Activated naive CD4-positive, alpha-beta T cell treated with anti-CD3 and anti-CD28 coated beads, Interleukin-2, amount 10 ng/mL, durations not matched to agents 7 days and 5 days (primary cell): ENCODE data around the gene FAM163B.
A peak's percentile ranks its signal among the peaks of the same experiment; 100 is the strongest.

ENCODE experiments used
- CTCF ChIA-PET: fragments of 350-600 bp; sonication (Branson Sonifier 250); formaldehyde crosslinking; loops from one replicate; lab custom pipeline; 2021; ENCODE audit warnings: antibody characterized with exemption; lab: Charles Lee
- DNase-seq: peaks from one replicate; pipeline ENCODE4 v3.0.0-alpha.2; 2020
- H3K27ac Mint-ChIP-seq: one replicate; pipeline ENCODE4 v1.8.0; 2021; ENCODE audit warnings: mild to moderate bottlenecking, moderate library complexity, mixed read lengths
- H3K27me3 Mint-ChIP-seq: one replicate; pipeline ENCODE4 v1.8.0; 2021; ENCODE audit warnings: mild to moderate bottlenecking, mixed read lengths
- H3K36me3 Mint-ChIP-seq: one replicate; pipeline ENCODE4 v1.8.0; 2021; ENCODE audit warnings: mixed read lengths
- H3K4me1 Mint-ChIP-seq: one replicate; pipeline ENCODE4 v1.8.0; 2021; ENCODE audit warnings: mixed read lengths
- H3K4me3 Mint-ChIP-seq: one replicate; pipeline ENCODE4 v1.8.0; 2021; ENCODE audit warnings: mild to moderate bottlenecking, moderate library complexity, mixed read lengths
- H3K9me3 Mint-ChIP-seq: one replicate; pipeline ENCODE4 v1.8.0; 2021; ENCODE audit warnings: mixed read lengths

The FAM163B gene

GRCh38 chr9:133643362-133643755 is 34.2 kb upstream of the FAM163B start:
- DNase-seq: no peak
- H3K27me3 Mint-ChIP-seq: peaks cover 15% of the 10 kb centered on the region
- no peaks in the 10 kb centered on the region for H3K9me3 Mint-ChIP-seq
- CTCF ChIA-PET: no interaction called here
- H3K4me1 Mint-ChIP-seq: no peaks in the 10 kb centered on the region
- no peak overlapping the region for H3K27ac Mint-ChIP-seq
- H3K36me3 Mint-ChIP-seq: no peaks in the 10 kb centered on the region
- no peak overlapping the region for H3K4me3 Mint-ChIP-seq

GRCh38 chr9:133642708-133643361 is 33.6 kb upstream of the FAM163B start:
- Mint-ChIP-seq H3K27ac (no peak overlapping the region), H3K36me3 (no peaks in the 10 kb centered on the region), H3K4me3 (no peak overlapping the region), H3K27me3 (peaks cover 13% of the 10 kb centered on the region), H3K4me1 (no peaks in the 10 kb centered on the region), H3K9me3 (no peaks in the 10 kb centered on the region)
- no peak for DNase-seq
- CTCF ChIA-PET: no interaction called here

GRCh38 chr9:133641861-133642595 is 32.8 kb upstream of the FAM163B start:
- H3K9me3 Mint-ChIP-seq: no peaks in the 10 kb centered on the region
- no peak overlapping the region for H3K27ac Mint-ChIP-seq

GRCh38 chr9:133641396-133641655 is 32.1 kb upstream of the FAM163B start:
- Mint-ChIP-seq H3K9me3 (no peaks in the 10 kb centered on the region), H3K27ac (no peak overlapping the region), H3K4me1 (no peaks in the 10 kb centered on the region), H3K27me3 (peaks cover 11% of the 10 kb centered on the region), H3K4me3 (no peak overlapping the region), H3K36me3 (no peaks in the 10 kb centered on the region)
- no peak for DNase-seq
- CTCF ChIA-PET: no interaction called here

More at GRCh38 chr9:133641861-133642595, 32.8 kb upstream of the FAM163B start:
- Mint-ChIP-seq H3K36me3 (no peaks in the 10 kb centered on the region), H3K27me3 (peaks cover 11% of the 10 kb centered on the region), H3K4me3 (no peak overlapping the region), H3K4me1 (no peaks in the 10 kb centered on the region)
- CTCF ChIA-PET: no interaction called here
- no peak for DNase-seq

- no peak for DNase-seq
- Mint-ChIP-seq H3K27ac (no peak overlapping the region), H3K4me1 (no peaks in the 10 kb centered on the region), H3K27me3 (peaks cover 7% of the 10 kb centered on the region), H3K36me3 (no peaks in the 10 kb centered on the region), H3K9me3 (no peaks in the 10 kb centered on the region), H3K4me3 (no peak overlapping the region)
- CTCF ChIA-PET: no interaction called here
These were observed 31.6 kb upstream of the FAM163B start for GRCh38 chr9:133640580-133641395.

- Mint-ChIP-seq H3K27me3 (peaks cover 8% of the 10 kb centered on the region), H3K36me3 (no peaks in the 10 kb centered on the region)
- CTCF ChIA-PET: no interaction called here
These were observed 31.0 kb upstream of the FAM163B start for GRCh38 chr9:133640160-133640559.

GRCh38 chr9:133639613-133640012 is 30.4 kb upstream of the FAM163B start:
- CTCF ChIA-PET: no interaction called here
- Mint-ChIP-seq H3K36me3 (no peaks in the 10 kb centered on the region), H3K9me3 (no peaks in the 10 kb centered on the region), H3K27me3 (peaks cover 12% of the 10 kb centered on the region), H3K4me3 (no peak overlapping the region), H3K4me1 (no peaks in the 10 kb centered on the region), H3K27ac (peak overlapping the region; percentile 45)
- DNase-seq: no peak

More at GRCh38 chr9:133640160-133640559, 31.0 kb upstream of the FAM163B start:
- Mint-ChIP-seq H3K4me1 (no peaks in the 10 kb centered on the region), H3K9me3 (no peaks in the 10 kb centered on the region), H3K4me3 (no peak overlapping the region), H3K27ac (no peak overlapping the region)
- DNase-seq: no peak

- Mint-ChIP-seq H3K9me3 (no peaks in the 10 kb centered on the region), H3K36me3 (no peaks in the 10 kb centered on the region), H3K27me3 (peaks cover 12% of the 10 kb centered on the region), H3K27ac (no peak overlapping the region), H3K4me1 (no peaks in the 10 kb centered on the region), H3K4me3 (no peak overlapping the region)
- CTCF ChIA-PET: no interaction called here
- DNase-seq: no peak
These were observed 29.5 kb upstream of the FAM163B start for GRCh38 chr9:133638711-133639110.

GRCh38 chr9:133638076-133638475 is 28.9 kb upstream of the FAM163B start:
- CTCF ChIA-PET: no interaction called here

GRCh38 chr9:133637451-133638055 is 28.4 kb upstream of the FAM163B start:
- Mint-ChIP-seq H3K27ac (no peak overlapping the region), H3K9me3 (no peaks in the 10 kb centered on the region), H3K4me1 (no peaks in the 10 kb centered on the region), H3K27me3 (peaks cover 12% of the 10 kb centered on the region), H3K4me3 (no peak overlapping the region), H3K36me3 (no peaks in the 10 kb centered on the region)
- CTCF ChIA-PET: no interaction called here
- DNase-seq: no peak

More at GRCh38 chr9:133638076-133638475, 28.9 kb upstream of the FAM163B start:
- no peaks in the 10 kb centered on the region for H3K4me1 Mint-ChIP-seq
- H3K27me3 Mint-ChIP-seq: peaks cover 12% of the 10 kb centered on the region
- no peak overlapping the region for H3K27ac Mint-ChIP-seq
- no peaks in the 10 kb centered on the region for H3K36me3 Mint-ChIP-seq
- H3K4me3 Mint-ChIP-seq: no peak overlapping the region
- H3K9me3 Mint-ChIP-seq: no peaks in the 10 kb centered on the region
- no peak for DNase-seq

- Mint-ChIP-seq H3K9me3 (no peaks in the 10 kb centered on the region), H3K4me1 (no peaks in the 10 kb centered on the region), H3K27ac (no peak overlapping the region)
These were observed 27.7 kb upstream of the FAM163B start for GRCh38 chr9:133636902-133637301.

GRCh38 chr9:133635533-133636531 is 26.6 kb upstream of the FAM163B start, which contains the start of gene DBH:
TSS of gene DBH (plus strand) at chr9:133636363. CDS start at chr9:133636372, 9 bp downstream.
- H3K27ac Mint-ChIP-seq: no peak within 1 kb of the TSS

More at GRCh38 chr9:133636902-133637301, 27.7 kb upstream of the FAM163B start:
- CTCF ChIA-PET: no interaction called here
- Mint-ChIP-seq H3K4me3 (no peak overlapping the region), H3K36me3 (no peaks in the 10 kb centered on the region), H3K27me3 (peaks cover 12% of the 10 kb centered on the region)
- no peak for DNase-seq

GRCh38 chr9:133635098-133635497 is 25.9 kb upstream of the FAM163B start:
- no peaks in the 10 kb centered on the region for H3K9me3 Mint-ChIP-seq
- DNase-seq: no peak
- no peak overlapping the region for H3K27ac Mint-ChIP-seq
- no peaks in the 10 kb centered on the region for H3K36me3 Mint-ChIP-seq
- CTCF ChIA-PET: no interaction called here
- no peak overlapping the region for H3K4me3 Mint-ChIP-seq
- H3K4me1 Mint-ChIP-seq: no peaks in the 10 kb centered on the region
- H3K27me3 Mint-ChIP-seq: peaks cover 8% of the 10 kb centered on the region

More at GRCh38 chr9:133635533-133636531, 26.6 kb upstream of the FAM163B start, which contains the start of gene DBH:
- Mint-ChIP-seq H3K4me1 (no peaks in the 10 kb centered on the region), H3K27me3 (peaks cover 12% of the 10 kb centered on the region), H3K4me3 (no peak within 1 kb of the TSS), H3K9me3 (no peaks in the 10 kb centered on the region), H3K36me3 (no peaks in the 10 kb centered on the region)
- DNase-seq: no peak
- CTCF ChIA-PET: no interaction called here
